MM.1S (cell line): ENCODE data around the gene RPS6KA2.

Experiments
- DNase-seq: peaks from one replicate; pipeline ENCODE4 v3.0.0-alpha.2; 2015
- H2AFZ ChIP-seq: fragments of 300-600 bp; sonication (generic); 2 replicates; pipeline ENCODE4 v1.6.0; 2016; ENCODE audit warnings: antibody characterized with exemption, low read length
- H3F3A ChIP-seq: fragments of 300-600 bp; sonication (generic); 2 replicates; pipeline ENCODE4 v1.6.1; 2016; ENCODE audit warnings: mild to moderate bottlenecking, antibody characterized with exemption, low read length, moderate library complexity, mixed read lengths; ENCODE audit not compliant: insufficient read depth
- H3K27ac ChIP-seq: fragments of 300-600 bp; sonication (generic); 2 replicates; pipeline ENCODE4 v1.5.1; 2016; ENCODE audit warnings: mild to moderate bottlenecking, low read length
- H3K27me3 ChIP-seq: fragments of 300-600 bp; sonication (generic); replicated peaks from 2 replicates; pipeline ENCODE4 v1.6.0; 2016; ENCODE audit warnings: low read length; ENCODE audit not compliant: insufficient read depth
- H3K36me3 ChIP-seq: fragments of 300-600 bp; sonication (generic); replicated peaks from 2 replicates; pipeline ENCODE4 v1.6.1; 2016; ENCODE audit warnings: mild to moderate bottlenecking, low read length, mixed read lengths; ENCODE audit not compliant: insufficient read depth
- H3K4me1 ChIP-seq: fragments of 300-600 bp; sonication (generic); 2 replicates; pipeline ENCODE4 v1.6.1; 2016; ENCODE audit warnings: low read length, mixed read lengths
- H3K4me2 ChIP-seq: fragments of 300-600 bp; sonication (generic); 2 replicates; pipeline ENCODE4 v1.6.0; 2016; ENCODE audit warnings: low read depth, low read length
- H3K4me3 ChIP-seq: fragments of 300-600 bp; sonication (generic); 2 replicates; pipeline ENCODE4 v1.5.1; 2016; ENCODE audit warnings: low read length, mixed read lengths
- H3K79me2 ChIP-seq: fragments of 300-600 bp; sonication (generic); 2 replicates; pipeline ENCODE4 v1.6.1; 2016; ENCODE audit warnings: mixed run types, low read length, mixed read lengths
- H3K9ac ChIP-seq: fragments of 300-600 bp; sonication (generic); 2 replicates; pipeline ENCODE4 v1.6.1; 2016; ENCODE audit warnings: low read length, mixed read lengths
- H3K9me2 ChIP-seq: fragments of 300-600 bp; sonication (generic); replicated peaks from 2 replicates; pipeline ENCODE4 v1.6.1; 2016; ENCODE audit warnings: mild to moderate bottlenecking, low read length, mixed read lengths; ENCODE audit not compliant: insufficient read depth
- H3K9me3 ChIP-seq: fragments of 300-600 bp; sonication (generic); replicated peaks from 2 replicates; pipeline ENCODE4 v1.6.1; 2016; ENCODE audit warnings: mild to moderate bottlenecking, low read length, mixed read lengths; ENCODE audit not compliant: insufficient read depth
- H4K20me1 ChIP-seq: fragments of 300-600 bp; sonication (generic); 2 replicates; pipeline ENCODE4 v1.6.1; 2016; ENCODE audit warnings: mild to moderate bottlenecking, low read length, moderate library complexity, mixed read lengths; ENCODE audit not compliant: insufficient read depth
- CTCF ChIP-seq: fragments of 300-600 bp; sonication (generic); IDR thresholded peaks from 2 replicates; pipeline ENCODE4 v1.5.1; 2016; ENCODE audit warnings: antibody characterized with exemption, low read length, mixed read lengths
- EZH2 ChIP-seq: fragments of 300-600 bp; sonication (generic); optimal IDR thresholded peaks from 2 replicates; pipeline ENCODE3; 2017; ENCODE audit warnings: low read depth, mild to moderate bottlenecking, antibody characterized with exemption, low read length, mixed read lengths
- EZH2phosphoT487 ChIP-seq: fragments of 300-600 bp; sonication (generic); IDR thresholded peaks from 2 replicates; pipeline ENCODE4 v1.6.1; 2018; ENCODE audit warnings: antibody characterized with exemption, low read length

RPS6KA2 gene

DNA sequence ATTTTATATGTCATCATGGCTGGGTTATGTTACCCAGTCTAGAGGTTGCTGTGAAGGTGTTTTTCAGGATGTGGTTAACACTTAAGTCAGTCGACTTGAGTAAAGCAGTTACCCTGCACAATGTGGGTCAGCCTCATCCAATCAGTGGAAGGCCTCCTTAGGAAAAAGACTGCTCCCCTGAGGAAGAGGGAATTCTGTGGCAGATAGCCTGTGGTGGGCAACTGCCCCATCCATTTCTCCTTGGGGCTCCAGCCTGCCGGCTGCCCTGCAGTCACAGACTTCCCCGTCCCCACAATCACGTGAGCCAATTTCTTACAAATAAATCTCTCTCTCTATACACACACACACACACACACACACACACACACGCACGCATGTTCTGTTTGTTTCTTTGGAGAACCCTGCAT, 209.8 kb downstream of the RPS6KA2 start:
- H3K27ac ChIP-seq, result no peak overlapping the region

GRCh38 chr6:166415833-166416347, 211.2 kb downstream of the RPS6KA2 start:
- H3K4me3 ChIP-seq, result no peak overlapping the region
- no peak for TF ChIP-seq CTCF
- TF ChIP-seq EZH2, result no peak
- no peak for TF ChIP-seq EZH2phosphoT487
- no peak overlapping the region for H2AFZ ChIP-seq
- H3K4me1 ChIP-seq, result peaks cover 25% of the 10 kb centered on the region
- no peaks in the 10 kb centered on the region for H3K36me3 ChIP-seq
- H3K79me2 ChIP-seq, result no peaks in the 10 kb centered on the region
- H3K4me2 ChIP-seq, result no peak overlapping the region
- H4K20me1 ChIP-seq, result no peaks in the 10 kb centered on the region
- H3K9me3 ChIP-seq, result no peaks in the 10 kb centered on the region
- no peak for DNase-seq
- peaks cover 16% of the 10 kb centered on the region for H3F3A ChIP-seq
- H3K27ac ChIP-seq, result no peak overlapping the region
- H3K27me3 ChIP-seq, result no peaks in the 10 kb centered on the region
- no peaks in the 10 kb centered on the region for H3K9me2 ChIP-seq
- H3K9ac ChIP-seq, result no peak overlapping the region

More for the DNA sequence above, 209.8 kb downstream of the RPS6KA2 start:
- no peak for DNase-seq
- no peak overlapping the region for H3K9ac ChIP-seq
- no peak for TF ChIP-seq CTCF
- TF ChIP-seq EZH2, result no peak
- no peak for TF ChIP-seq EZH2phosphoT487
- no peaks in the 10 kb centered on the region for H3K36me3 ChIP-seq
- no peaks in the 10 kb centered on the region for H4K20me1 ChIP-seq
- H3K9me2 ChIP-seq, result no peaks in the 10 kb centered on the region
- H3K4me1 ChIP-seq, result peaks cover 25% of the 10 kb centered on the region
- no peak overlapping the region for H3K4me3 ChIP-seq
- H3F3A ChIP-seq, result peaks cover 16% of the 10 kb centered on the region
- H3K4me2 ChIP-seq, result no peak overlapping the region
- H3K79me2 ChIP-seq, result no peaks in the 10 kb centered on the region
- H3K27me3 ChIP-seq, result no peaks in the 10 kb centered on the region
- no peak overlapping the region for H2AFZ ChIP-seq
- H3K9me3 ChIP-seq, result no peaks in the 10 kb centered on the region

DNA sequence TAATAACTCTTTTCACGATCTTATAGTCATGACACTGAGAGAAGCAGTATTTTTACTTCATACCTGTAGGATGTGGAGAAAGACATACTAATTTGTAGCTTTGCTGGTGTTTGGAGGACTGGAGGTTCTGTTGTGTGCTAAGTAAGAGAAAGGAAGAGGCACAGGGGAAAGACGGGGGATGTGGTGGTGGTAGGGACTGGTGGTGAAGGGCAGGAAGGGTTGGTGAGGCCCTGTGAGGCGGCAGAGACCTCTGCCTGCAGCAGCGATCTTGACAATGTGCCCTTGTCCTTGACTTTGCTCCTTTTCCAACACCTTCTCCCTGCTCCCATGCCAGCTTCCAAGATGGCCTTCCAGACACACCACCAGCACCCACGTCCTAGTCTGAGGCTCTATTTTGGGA, 211.7 kb downstream of the RPS6KA2 start:
- no peak for DNase-seq
- H3K9me3 ChIP-seq, result no peaks in the 10 kb centered on the region
- H4K20me1 ChIP-seq, result no peaks in the 10 kb centered on the region
- H3K4me3 ChIP-seq, result no peak overlapping the region
- no peak for TF ChIP-seq CTCF
- no peak for TF ChIP-seq EZH2
- TF ChIP-seq EZH2phosphoT487, result no peak
- no peaks in the 10 kb centered on the region for H3K36me3 ChIP-seq
- H3K27ac ChIP-seq, result no peak overlapping the region
- H3K4me2 ChIP-seq, result no peak overlapping the region
- H3K79me2 ChIP-seq, result no peaks in the 10 kb centered on the region
- no peaks in the 10 kb centered on the region for H3K27me3 ChIP-seq
- no peak overlapping the region for H3K9ac ChIP-seq
- no peak overlapping the region for H2AFZ ChIP-seq
- no peaks in the 10 kb centered on the region for H3K9me2 ChIP-seq
- peaks cover 19% of the 10 kb centered on the region for H3K4me1 ChIP-seq
- H3F3A ChIP-seq, result peaks cover 14% of the 10 kb centered on the region
